ENCODE results near the gene CRK. TPM values are rescaled to one million over a fixed set of nuclear protein-coding genes. Genes with fewer than 3 reads are reported as not detected.

Gene CRK
- total RNA-seq, 1 donor from 2014 or later: 83.5 TPM

DNA sequence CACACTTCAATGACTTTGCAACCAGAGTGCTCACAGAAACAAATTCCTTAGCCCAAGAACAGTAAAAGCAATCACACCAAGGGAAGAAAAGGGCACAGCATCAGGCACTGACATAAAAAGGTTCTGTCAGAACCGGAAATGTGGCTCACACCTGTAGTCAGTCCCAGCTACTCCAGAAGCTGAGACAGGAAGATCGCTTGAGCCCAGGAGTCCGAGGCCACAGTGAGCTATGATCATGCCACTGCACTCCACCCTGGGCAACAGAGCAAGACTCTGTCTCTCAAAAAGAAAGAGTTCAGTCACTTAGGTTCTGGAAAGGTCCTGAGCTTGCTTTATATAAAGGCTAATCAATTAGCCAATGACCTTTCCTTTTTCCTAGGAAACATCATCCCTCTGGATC is 78.7 kb downstream of the CRK start:
- no peak overlapping the region for H3K4me3 Mint-ChIP-seq (ENCODE audit: unreplicated experiment)
- no peak overlapping the region for H3K9ac ChIP-seq (ENCODE audit: low read length)
- peaks cover 2% of the 10 kb centered on the region for H3K36me3 Mint-ChIP-seq (ENCODE audit: low read depth, unreplicated experiment)
- FAIRE-seq: no peak
- peaks cover 7% of the 10 kb centered on the region for H3K36me3 ChIP-seq (ENCODE audit: insufficient read depth, low read length)
- peaks cover 44% of the 10 kb centered on the region for H3K4me1 ChIP-seq (ENCODE audit: insufficient read depth, low read length)
- no peak for DNase-seq (ENCODE audit: low read depth)
- H3K27ac Mint-ChIP-seq (ENCODE audit: unreplicated experiment): no peak overlapping the region
- H3K4me1 Mint-ChIP-seq (ENCODE audit: low read depth, unreplicated experiment): peaks cover 51% of the 10 kb centered on the region
- no peak overlapping the region for H3K27ac ChIP-seq (ENCODE audit: low read depth, low read length)
- no peaks in the 10 kb centered on the region for H3K27me3 Mint-ChIP-seq (ENCODE audit: low read depth, unreplicated experiment)
- H3K9me3 Mint-ChIP-seq (ENCODE audit: unreplicated experiment): no peaks in the 10 kb centered on the region
- H3K79me2 ChIP-seq (ENCODE audit: insufficient read depth, low read length): peaks cover 99% of the 10 kb centered on the region
- H2AFZ ChIP-seq (ENCODE audit: low read depth, low read length): no peak overlapping the region
- no peak overlapping the region for H3K4me3 ChIP-seq (ENCODE audit: insufficient read depth, low read depth, low read length)
- H3K9me3 ChIP-seq (ENCODE audit: insufficient read depth, low read depth, low read length): no peaks in the 10 kb centered on the region
- peak overlapping the region; percentile 20 for H3K4me2 ChIP-seq (ENCODE audit: low read length)
- H4K20me1 ChIP-seq (ENCODE audit: insufficient read depth, low read length): peaks cover 99% of the 10 kb centered on the region
- H3K27me3 ChIP-seq (ENCODE audit: insufficient read depth, low read length): no peaks in the 10 kb centered on the region
- TF ChIP-seq EZH2 (IDR thresholded peaks at IDR 0.05; ENCODE audit: insufficient read depth, low read length): no peak
- TF ChIP-seq, protein P1, sequence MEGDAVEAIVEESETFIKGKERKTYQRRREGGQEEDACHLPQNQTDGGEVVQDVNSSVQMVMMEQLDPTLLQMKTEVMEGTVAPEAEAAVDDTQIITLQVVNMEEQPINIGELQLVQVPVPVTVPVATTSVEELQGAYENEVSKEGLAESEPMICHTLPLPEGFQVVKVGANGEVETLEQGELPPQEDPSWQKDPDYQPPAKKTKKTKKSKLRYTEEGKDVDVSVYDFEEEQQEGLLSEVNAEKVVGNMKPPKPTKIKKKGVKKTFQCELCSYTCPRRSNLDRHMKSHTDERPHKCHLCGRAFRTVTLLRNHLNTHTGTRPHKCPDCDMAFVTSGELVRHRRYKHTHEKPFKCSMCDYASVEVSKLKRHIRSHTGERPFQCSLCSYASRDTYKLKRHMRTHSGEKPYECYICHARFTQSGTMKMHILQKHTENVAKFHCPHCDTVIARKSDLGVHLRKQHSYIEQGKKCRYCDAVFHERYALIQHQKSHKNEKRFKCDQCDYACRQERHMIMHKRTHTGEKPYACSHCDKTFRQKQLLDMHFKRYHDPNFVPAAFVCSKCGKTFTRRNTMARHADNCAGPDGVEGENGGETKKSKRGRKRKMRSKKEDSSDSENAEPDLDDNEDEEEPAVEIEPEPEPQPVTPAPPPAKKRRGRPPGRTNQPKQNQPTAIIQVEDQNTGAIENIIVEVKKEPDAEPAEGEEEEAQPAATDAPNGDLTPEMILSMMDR (IDR thresholded peaks at IDR 0.05; ENCODE audit: insufficient read depth, low read depth, low read length): no peak

DNA sequence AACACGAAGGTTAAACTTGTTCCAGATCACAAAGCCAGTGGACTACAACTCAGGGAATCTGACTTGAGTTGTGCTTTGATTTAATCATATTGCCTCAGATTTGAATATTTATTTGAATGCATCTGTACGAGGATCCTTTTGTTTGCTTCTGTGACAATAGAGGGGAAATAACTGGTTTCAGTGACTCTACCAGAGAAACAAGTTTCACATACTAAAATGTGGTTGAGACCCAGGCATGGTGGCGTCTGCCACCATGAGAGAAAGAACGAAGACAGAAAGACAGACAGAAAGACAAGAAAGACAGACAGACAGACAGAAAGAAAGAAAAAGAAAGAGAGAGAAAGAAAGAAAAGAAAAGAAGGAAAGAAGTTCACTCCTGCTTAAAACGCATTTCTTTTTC is 80.0 kb downstream of the CRK start:
- Histone ChIP-seq H4K20me1 (ENCODE audit: insufficient read depth, low read length) (peaks cover 100% of the 10 kb centered on the region), H3K27me3 (ENCODE audit: insufficient read depth, low read length) (no peaks in the 10 kb centered on the region), H3K9ac (ENCODE audit: low read length) (no peak overlapping the region), H3K4me1 (ENCODE audit: insufficient read depth, low read length) (peaks cover 44% of the 10 kb centered on the region), H3K4me3 (ENCODE audit: insufficient read depth, low read depth, low read length) (no peak overlapping the region), H3K9me3 (ENCODE audit: insufficient read depth, low read depth, low read length) (no peaks in the 10 kb centered on the region), H3K36me3 (ENCODE audit: insufficient read depth, low read length) (peaks cover 7% of the 10 kb centered on the region), H3K79me2 (ENCODE audit: insufficient read depth, low read length) (peaks cover 100% of the 10 kb centered on the region), H3K4me2 (ENCODE audit: low read length) (no peak overlapping the region), H2AFZ (ENCODE audit: low read depth, low read length) (no peak overlapping the region), H3K27ac (ENCODE audit: low read depth, low read length) (no peak overlapping the region)
- H3K9me3 Mint-ChIP-seq (ENCODE audit: unreplicated experiment): no peaks in the 10 kb centered on the region
- FAIRE-seq (no peak), DNase-seq (ENCODE audit: low read depth) (no peak)
- H3K4me3 Mint-ChIP-seq (ENCODE audit: unreplicated experiment): no peak overlapping the region
- no peaks in the 10 kb centered on the region for H3K27me3 Mint-ChIP-seq (ENCODE audit: low read depth, unreplicated experiment)
- H3K4me1 Mint-ChIP-seq (ENCODE audit: low read depth, unreplicated experiment): peaks cover 50% of the 10 kb centered on the region
- peaks cover 2% of the 10 kb centered on the region for H3K36me3 Mint-ChIP-seq (ENCODE audit: low read depth, unreplicated experiment)
- TF ChIP-seq EZH2 (IDR thresholded peaks at IDR 0.05; ENCODE audit: insufficient read depth, low read length): no peak
- TF ChIP-seq, protein P1 (IDR thresholded peaks at IDR 0.05; ENCODE audit: insufficient read depth, low read depth, low read length): no peak
- no peak overlapping the region for H3K27ac Mint-ChIP-seq (ENCODE audit: unreplicated experiment)

DNA sequence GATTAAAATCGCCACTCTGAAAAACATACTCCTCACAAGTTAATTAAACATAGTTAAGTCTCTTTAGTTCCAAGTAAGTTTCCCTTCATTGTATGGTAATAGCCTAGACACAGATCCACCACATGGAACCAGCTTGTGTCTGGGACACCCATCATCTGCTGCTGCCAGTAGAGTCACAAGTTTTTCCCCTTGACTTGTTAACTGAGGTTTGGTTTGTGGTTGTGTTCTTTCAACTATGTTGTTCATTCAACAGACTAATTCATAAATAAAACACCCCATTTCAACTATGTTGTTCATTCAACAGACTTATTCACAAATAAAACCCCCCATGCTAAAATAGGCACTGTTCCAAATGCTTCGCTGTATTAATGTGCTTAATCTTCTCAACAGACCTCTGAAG is 80.4 kb downstream of the CRK start:
- H4K20me1 ChIP-seq (ENCODE audit: insufficient read depth, low read length): peaks cover 100% of the 10 kb centered on the region
- no peaks in the 10 kb centered on the region for H3K9me3 Mint-ChIP-seq (ENCODE audit: unreplicated experiment)
- no peak overlapping the region for H3K4me2 ChIP-seq (ENCODE audit: low read length)
- H3K4me1 Mint-ChIP-seq (ENCODE audit: low read depth, unreplicated experiment): peaks cover 47% of the 10 kb centered on the region
- H3K79me2 ChIP-seq (ENCODE audit: insufficient read depth, low read length): peaks cover 100% of the 10 kb centered on the region
- no peak overlapping the region for H3K9ac ChIP-seq (ENCODE audit: low read length)
- no peak overlapping the region for H3K27ac Mint-ChIP-seq (ENCODE audit: unreplicated experiment)
- no peak overlapping the region for H3K4me3 ChIP-seq (ENCODE audit: insufficient read depth, low read depth, low read length)
- no peak for DNase-seq (ENCODE audit: low read depth)
- no peak overlapping the region for H3K4me3 Mint-ChIP-seq (ENCODE audit: unreplicated experiment)
- no peak overlapping the region for H3K27ac ChIP-seq (ENCODE audit: low read depth, low read length)
- no peaks in the 10 kb centered on the region for H3K27me3 Mint-ChIP-seq (ENCODE audit: low read depth, unreplicated experiment)
- H2AFZ ChIP-seq (ENCODE audit: low read depth, low read length): no peak overlapping the region
- TF ChIP-seq, protein P1 (IDR thresholded peaks at IDR 0.05; ENCODE audit: insufficient read depth, low read depth, low read length): no peak
- TF ChIP-seq EZH2 (IDR thresholded peaks at IDR 0.05; ENCODE audit: insufficient read depth, low read length): no peak
- H3K4me1 ChIP-seq (ENCODE audit: insufficient read depth, low read length): peaks cover 40% of the 10 kb centered on the region
- no peaks in the 10 kb centered on the region for H3K9me3 ChIP-seq (ENCODE audit: insufficient read depth, low read depth, low read length)
- peaks cover 7% of the 10 kb centered on the region for H3K36me3 ChIP-seq (ENCODE audit: insufficient read depth, low read length)
- FAIRE-seq: no peak
- no peaks in the 10 kb centered on the region for H3K27me3 ChIP-seq (ENCODE audit: insufficient read depth, low read length)
- H3K36me3 Mint-ChIP-seq (ENCODE audit: low read depth, unreplicated experiment): peaks cover 2% of the 10 kb centered on the region

All from astrocyte (in vitro differentiated cells and primary cell).